ENCODE data around the gene KCNC3. TPM values are rescaled to one million over a fixed set of nuclear protein-coding genes. Genes with fewer than 3 reads are reported as not detected.
A peak's percentile ranks its signal among the peaks of the same experiment; 100 is the strongest.

KCNC3 gene
- total and polyA plus RNA-seq, 2 of the 13 experiments (the other 11 are each of a cell fraction or from before 2014, with no cell fraction given): 0.29 to 1.7 TPM

DNA sequence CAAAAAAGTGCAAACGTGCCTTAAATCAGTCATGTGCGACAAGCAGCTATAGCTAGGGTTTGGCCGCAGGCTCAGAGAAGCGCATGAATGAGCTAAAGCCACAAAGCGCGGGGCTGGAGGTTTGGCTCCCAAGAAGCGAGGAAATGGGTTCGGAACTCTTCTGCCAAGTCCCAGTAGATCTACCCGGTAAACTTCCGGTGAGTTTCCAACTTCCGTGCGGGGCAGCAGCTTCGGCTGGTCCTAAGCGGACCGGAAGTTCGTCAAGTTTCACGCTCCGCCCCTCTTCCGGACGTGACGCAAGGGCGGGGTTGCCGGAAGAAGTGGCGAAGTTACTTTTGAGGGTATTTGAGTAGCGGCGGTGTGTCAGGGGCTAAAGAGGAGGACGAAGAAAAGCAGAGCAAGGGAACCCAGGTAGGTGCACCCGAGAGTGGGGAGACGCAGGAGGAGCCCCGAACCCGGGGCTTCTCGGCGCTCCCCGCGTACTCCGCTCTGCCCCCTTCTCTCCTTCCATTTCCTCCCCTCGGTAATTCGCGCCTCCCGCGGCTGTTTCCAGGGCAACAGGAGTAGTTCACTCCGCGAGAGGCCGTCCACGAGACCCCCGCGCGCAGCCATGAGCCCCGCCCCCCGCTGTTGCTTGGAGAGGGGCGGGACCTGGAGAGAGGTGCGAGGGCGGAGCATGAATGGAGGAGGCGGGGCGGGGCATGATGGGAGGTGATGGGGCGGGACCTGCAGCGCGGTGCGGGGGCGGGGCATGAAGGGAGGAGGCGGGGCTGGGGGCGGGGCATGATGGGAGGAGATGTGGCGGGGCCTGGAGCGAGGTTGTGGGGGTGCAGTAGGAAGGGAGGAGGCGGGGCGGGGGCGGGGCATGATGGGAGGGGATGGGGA, 47.2 kb upstream of the KCNC3 start, which contains the start of gene NR1H2 (continued):
- TF ChIP-seq KMT2A (CRISPR knock-in tag; IDR thresholded peaks at IDR 0.05) (peak; percentile 49; the same call in 1 of the 2 replicates), PHF8 (CRISPR knock-in tag; IDR thresholded peaks at IDR 0.05) (peak; percentile 75), ZNF441 (CRISPR knock-in tag; IDR thresholded peaks at IDR 0.05; ENCODE audit: borderline replicate concordance) (no peak), ZNF746 (CRISPR knock-in tag; IDR thresholded peaks at IDR 0.05) (no peak), ZMYM3 (CRISPR knock-in tag; IDR thresholded peaks at IDR 0.05) (peak; percentile 62; the same call in 1 of the 2 replicates), MTF2 (CRISPR knock-in tag; IDR thresholded peaks at IDR 0.05; ENCODE audit: borderline replicate concordance) (peak; percentile 68; the same call in 1 of the 2 replicates), JUN (CRISPR knock-in tag; IDR thresholded peaks at IDR 0.05) (no peak), KMT2B (CRISPR knock-in tag; IDR thresholded peaks at IDR 0.05) (peak; percentile 58; the same call in 1 of the 2 replicates), FOXK1 (CRISPR knock-in tag; IDR thresholded peaks at IDR 0.05; ENCODE audit: borderline replicate concordance, low read depth) (peak; percentile 91), ZNF616 (CRISPR knock-in tag; IDR thresholded peaks at IDR 0.05; ENCODE audit: low read depth) (no peak), SMAD3 (CRISPR knock-in tag; IDR thresholded peaks at IDR 0.05) (peak; percentile 94)
- TF ChIP-seq, protein P1, sequence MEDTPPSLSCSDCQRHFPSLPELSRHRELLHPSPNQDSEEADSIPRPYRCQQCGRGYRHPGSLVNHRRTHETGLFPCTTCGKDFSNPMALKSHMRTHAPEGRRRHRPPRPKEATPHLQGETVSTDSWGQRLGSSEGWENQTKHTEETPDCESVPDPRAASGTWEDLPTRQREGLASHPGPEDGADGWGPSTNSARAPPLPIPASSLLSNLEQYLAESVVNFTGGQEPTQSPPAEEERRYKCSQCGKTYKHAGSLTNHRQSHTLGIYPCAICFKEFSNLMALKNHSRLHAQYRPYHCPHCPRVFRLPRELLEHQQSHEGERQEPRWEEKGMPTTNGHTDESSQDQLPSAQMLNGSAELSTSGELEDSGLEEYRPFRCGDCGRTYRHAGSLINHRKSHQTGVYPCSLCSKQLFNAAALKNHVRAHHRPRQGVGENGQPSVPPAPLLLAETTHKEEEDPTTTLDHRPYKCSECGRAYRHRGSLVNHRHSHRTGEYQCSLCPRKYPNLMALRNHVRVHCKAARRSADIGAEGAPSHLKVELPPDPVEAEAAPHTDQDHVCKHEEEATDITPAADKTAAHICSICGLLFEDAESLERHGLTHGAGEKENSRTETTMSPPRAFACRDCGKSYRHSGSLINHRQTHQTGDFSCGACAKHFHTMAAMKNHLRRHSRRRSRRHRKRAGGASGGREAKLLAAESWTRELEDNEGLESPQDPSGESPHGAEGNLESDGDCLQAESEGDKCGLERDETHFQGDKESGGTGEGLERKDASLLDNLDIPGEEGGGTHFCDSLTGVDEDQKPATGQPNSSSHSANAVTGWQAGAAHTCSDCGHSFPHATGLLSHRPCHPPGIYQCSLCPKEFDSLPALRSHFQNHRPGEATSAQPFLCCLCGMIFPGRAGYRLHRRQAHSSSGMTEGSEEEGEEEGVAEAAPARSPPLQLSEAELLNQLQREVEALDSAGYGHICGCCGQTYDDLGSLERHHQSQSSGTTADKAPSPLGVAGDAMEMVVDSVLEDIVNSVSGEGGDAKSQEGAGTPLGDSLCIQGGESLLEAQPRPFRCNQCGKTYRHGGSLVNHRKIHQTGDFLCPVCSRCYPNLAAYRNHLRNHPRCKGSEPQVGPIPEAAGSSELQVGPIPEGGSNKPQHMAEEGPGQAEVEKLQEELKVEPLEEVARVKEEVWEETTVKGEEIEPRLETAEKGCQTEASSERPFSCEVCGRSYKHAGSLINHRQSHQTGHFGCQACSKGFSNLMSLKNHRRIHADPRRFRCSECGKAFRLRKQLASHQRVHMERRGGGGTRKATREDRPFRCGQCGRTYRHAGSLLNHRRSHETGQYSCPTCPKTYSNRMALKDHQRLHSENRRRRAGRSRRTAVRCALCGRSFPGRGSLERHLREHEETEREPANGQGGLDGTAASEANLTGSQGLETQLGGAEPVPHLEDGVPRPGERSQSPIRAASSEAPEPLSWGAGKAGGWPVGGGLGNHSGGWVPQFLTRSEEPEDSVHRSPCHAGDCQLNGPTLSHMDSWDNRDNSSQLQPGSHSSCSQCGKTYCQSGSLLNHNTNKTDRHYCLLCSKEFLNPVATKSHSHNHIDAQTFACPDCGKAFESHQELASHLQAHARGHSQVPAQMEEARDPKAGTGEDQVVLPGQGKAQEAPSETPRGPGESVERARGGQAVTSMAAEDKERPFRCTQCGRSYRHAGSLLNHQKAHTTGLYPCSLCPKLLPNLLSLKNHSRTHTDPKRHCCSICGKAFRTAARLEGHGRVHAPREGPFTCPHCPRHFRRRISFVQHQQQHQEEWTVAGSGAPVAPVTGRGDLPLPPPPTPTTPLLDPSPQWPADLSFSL (CRISPR knock-in tag; IDR thresholded peaks at IDR 0.05): no peak
- TF ChIP-seq, protein P2, sequence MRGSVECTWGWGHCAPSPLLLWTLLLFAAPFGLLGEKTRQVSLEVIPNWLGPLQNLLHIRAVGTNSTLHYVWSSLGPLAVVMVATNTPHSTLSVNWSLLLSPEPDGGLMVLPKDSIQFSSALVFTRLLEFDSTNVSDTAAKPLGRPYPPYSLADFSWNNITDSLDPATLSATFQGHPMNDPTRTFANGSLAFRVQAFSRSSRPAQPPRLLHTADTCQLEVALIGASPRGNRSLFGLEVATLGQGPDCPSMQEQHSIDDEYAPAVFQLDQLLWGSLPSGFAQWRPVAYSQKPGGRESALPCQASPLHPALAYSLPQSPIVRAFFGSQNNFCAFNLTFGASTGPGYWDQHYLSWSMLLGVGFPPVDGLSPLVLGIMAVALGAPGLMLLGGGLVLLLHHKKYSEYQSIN (CRISPR knock-in tag; IDR thresholded peaks at IDR 0.05; ENCODE audit: borderline replicate concordance): no peak
- TF ChIP-seq, protein P3, sequence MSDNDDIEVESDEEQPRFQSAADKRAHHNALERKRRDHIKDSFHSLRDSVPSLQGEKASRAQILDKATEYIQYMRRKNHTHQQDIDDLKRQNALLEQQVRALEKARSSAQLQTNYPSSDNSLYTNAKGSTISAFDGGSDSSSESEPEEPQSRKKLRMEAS (IDR thresholded peaks at IDR 0.05): peak; percentile 71
- TF ChIP-seq, protein P4, sequence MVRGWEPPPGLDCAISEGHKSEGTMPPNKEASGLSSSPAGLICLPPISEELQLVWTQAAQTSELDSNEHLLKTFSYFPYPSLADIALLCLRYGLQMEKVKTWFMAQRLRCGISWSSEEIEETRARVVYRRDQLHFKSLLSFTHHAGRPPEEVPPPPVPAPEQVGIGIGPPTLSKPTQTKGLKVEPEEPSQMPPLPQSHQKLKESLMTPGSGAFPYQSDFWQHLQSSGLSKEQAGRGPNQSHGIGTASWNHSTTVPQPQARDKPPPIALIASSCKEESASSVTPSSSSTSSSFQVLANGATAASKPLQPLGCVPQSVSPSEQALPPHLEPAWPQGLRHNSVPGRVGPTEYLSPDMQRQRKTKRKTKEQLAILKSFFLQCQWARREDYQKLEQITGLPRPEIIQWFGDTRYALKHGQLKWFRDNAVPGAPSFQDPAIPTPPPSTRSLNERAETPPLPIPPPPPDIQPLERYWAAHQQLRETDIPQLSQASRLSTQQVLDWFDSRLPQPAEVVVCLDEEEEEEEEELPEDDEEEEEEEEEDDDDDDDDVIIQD (CRISPR knock-in tag; IDR thresholded peaks at IDR 0.05; ENCODE audit: low read depth): peak; percentile 27; the same call in 1 of the 2 replicates
- TF ChIP-seq, protein P5, sequence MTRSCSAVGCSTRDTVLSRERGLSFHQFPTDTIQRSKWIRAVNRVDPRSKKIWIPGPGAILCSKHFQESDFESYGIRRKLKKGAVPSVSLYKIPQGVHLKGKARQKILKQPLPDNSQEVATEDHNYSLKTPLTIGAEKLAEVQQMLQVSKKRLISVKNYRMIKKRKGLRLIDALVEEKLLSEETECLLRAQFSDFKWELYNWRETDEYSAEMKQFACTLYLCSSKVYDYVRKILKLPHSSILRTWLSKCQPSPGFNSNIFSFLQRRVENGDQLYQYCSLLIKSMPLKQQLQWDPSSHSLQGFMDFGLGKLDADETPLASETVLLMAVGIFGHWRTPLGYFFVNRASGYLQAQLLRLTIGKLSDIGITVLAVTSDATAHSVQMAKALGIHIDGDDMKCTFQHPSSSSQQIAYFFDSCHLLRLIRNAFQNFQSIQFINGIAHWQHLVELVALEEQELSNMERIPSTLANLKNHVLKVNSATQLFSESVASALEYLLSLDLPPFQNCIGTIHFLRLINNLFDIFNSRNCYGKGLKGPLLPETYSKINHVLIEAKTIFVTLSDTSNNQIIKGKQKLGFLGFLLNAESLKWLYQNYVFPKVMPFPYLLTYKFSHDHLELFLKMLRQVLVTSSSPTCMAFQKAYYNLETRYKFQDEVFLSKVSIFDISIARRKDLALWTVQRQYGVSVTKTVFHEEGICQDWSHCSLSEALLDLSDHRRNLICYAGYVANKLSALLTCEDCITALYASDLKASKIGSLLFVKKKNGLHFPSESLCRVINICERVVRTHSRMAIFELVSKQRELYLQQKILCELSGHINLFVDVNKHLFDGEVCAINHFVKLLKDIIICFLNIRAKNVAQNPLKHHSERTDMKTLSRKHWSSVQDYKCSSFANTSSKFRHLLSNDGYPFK (CRISPR knock-in tag; IDR thresholded peaks at IDR 0.05; ENCODE audit: borderline replicate concordance): peak; percentile 90; the same call in 1 of the 2 replicates

All from HepG2 (cell line).